Aorta (tissue), 5 donors: Measurements from ENCODE around the gene MGME1. TPM values are rescaled to one million over a fixed set of nuclear protein-coding genes. Genes with fewer than 3 reads are reported as not detected.

Source experiments
- ATAC-seq: fragments of 200-7000 bp; cut with Tn5 transposase; one replicate; pipeline ENCODE4 v1.9.1; 2022; ENCODE audit warnings: moderate library complexity; ENCODE audit not compliant: low FRiP score
- DNase-seq, 2 donors: peaks; one replicate each; pipeline ENCODE4 v3.0.0-alpha.2; 2020
- H3K27ac ChIP-seq, 2 donors: one replicate each; pipeline ENCODE4 v1.5.1; 2013; ENCODE audit warnings: low read length in 2 of 2, mild to moderate bottlenecking in 2 of 2, moderate library complexity in 2 of 2, control low read depth in 1 of 2, inconsistent platforms in 1 of 2, low read depth in 1 of 2
- H3K27me3 ChIP-seq, 2 donors: one replicate each; pipeline ENCODE4 v1.6.1; 2013; ENCODE audit warnings: control low read depth in 1 of 2, low read length in 1 of 2, mild to moderate bottlenecking in 1 of 2, moderate library complexity in 1 of 2; ENCODE audit not compliant: insufficient read depth in 2 of 2, control insufficient read depth in 1 of 2
- H3K36me3 ChIP-seq, 2 donors: one replicate each; pipeline ENCODE4 v1.6.1; 2013; ENCODE audit warnings: control low read depth in 1 of 2, low read length in 1 of 2, mild to moderate bottlenecking in 1 of 2; ENCODE audit not compliant: insufficient read depth in 2 of 2, control insufficient read depth in 1 of 2
- H3K4me1 ChIP-seq, 2 donors: one replicate each; pipeline ENCODE4 v1.6.1; 2013; ENCODE audit warnings: low read length in 2 of 2, control low read depth in 1 of 2, mild to moderate bottlenecking in 1 of 2, moderate library complexity in 1 of 2; ENCODE audit not compliant: insufficient read depth in 2 of 2, control insufficient read depth in 1 of 2
- H3K4me3 ChIP-seq, 2 donors: one replicate each; pipeline ENCODE4 v1.5.1; 2013; ENCODE audit warnings: low read length in 2 of 2, control low read depth in 1 of 2, mild to moderate bottlenecking in 1 of 2
- H3K9me3 ChIP-seq: one replicate; pipeline ENCODE4 v1.6.1; 2013; ENCODE audit warnings: mild to moderate bottlenecking, low read length; ENCODE audit not compliant: control insufficient read depth
- whole genome bisulfite sequencing, 2 donors: extraction: QIAGEN DNeasy Blood & Tissue Kit; methylation state at CpG; one replicate each; pipeline ENCODE4 v1.1.7; 2013; 5-methylcytosine and 5-hydroxymethylcytosine counted together
- intact Hi-C, 2 donors: fragments of 100-400 bp; cut with DNase I; formaldehyde crosslinking; loops; one replicate each; pipeline versions ENCODE4 v1.14.2 to v1.15.0; 2022
- long read RNA-seq, 2 donors: library from polyadenylated mRNA; unstranded; transcript quantifications; one replicate each; pipeline ENCODE4 v2.0.0, GENCODE V29; 2020 to 2021
- polyA plus RNA-seq, 2 donors: library from polyadenylated mRNA; stranded (reverse); fragments of 200-250 nt; gene quantifications; one replicate each; pipeline ENCODE4 v1.2.3, GENCODE V29; 2013
- total RNA-seq, 2 donors: library from RNA; stranded (reverse); fragmentation: NEBNext Ultra II Directional; extraction: Animal tissue kit (Norgen Biotek cat#: 25700); gene quantifications; one replicate each; pipeline ENCODE4 v1.2.1, GENCODE V29; 2021
- donor health status: healthy with polysubstance abuse.
- donor health status: Bipolar disorder and iron deficiency.
- donor health status: DM: no; HTN: no; CAD: no.
- donor health status: DM: no; HTN: no; CAD: no.
- donor health status: DM: yes; HTN: yes; CAD: no.

The MGME1 gene, protein sequence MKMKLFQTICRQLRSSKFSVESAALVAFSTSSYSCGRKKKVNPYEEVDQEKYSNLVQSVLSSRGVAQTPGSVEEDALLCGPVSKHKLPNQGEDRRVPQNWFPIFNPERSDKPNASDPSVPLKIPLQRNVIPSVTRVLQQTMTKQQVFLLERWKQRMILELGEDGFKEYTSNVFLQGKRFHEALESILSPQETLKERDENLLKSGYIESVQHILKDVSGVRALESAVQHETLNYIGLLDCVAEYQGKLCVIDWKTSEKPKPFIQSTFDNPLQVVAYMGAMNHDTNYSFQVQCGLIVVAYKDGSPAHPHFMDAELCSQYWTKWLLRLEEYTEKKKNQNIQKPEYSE
- total RNA-seq (10 to 100 TPM; 10.8 to 14.7 TPM), polyA plus RNA-seq (10 to 100 TPM in 1 of 2 donors, 1 to 10 TPM in 1; 8.8 to 13.4 TPM)
- long read RNA-seq, donor 1, transcript MGME1-203 (5 exons, 2,336 nt), result major isoform, 11 of 23 reads
- long read RNA-seq, donor 1, partial matches to known transcripts, result 5 of 23 reads
- long read RNA-seq, donor 1, other reads (novel, unspliced or antisense), result 6 of 23 reads
- long read RNA-seq, donor 2, partial matches to known transcripts, result 1 of 7 reads
- long read RNA-seq, donor 2, other reads (novel, unspliced or antisense), result 6 of 7 reads

DNA sequence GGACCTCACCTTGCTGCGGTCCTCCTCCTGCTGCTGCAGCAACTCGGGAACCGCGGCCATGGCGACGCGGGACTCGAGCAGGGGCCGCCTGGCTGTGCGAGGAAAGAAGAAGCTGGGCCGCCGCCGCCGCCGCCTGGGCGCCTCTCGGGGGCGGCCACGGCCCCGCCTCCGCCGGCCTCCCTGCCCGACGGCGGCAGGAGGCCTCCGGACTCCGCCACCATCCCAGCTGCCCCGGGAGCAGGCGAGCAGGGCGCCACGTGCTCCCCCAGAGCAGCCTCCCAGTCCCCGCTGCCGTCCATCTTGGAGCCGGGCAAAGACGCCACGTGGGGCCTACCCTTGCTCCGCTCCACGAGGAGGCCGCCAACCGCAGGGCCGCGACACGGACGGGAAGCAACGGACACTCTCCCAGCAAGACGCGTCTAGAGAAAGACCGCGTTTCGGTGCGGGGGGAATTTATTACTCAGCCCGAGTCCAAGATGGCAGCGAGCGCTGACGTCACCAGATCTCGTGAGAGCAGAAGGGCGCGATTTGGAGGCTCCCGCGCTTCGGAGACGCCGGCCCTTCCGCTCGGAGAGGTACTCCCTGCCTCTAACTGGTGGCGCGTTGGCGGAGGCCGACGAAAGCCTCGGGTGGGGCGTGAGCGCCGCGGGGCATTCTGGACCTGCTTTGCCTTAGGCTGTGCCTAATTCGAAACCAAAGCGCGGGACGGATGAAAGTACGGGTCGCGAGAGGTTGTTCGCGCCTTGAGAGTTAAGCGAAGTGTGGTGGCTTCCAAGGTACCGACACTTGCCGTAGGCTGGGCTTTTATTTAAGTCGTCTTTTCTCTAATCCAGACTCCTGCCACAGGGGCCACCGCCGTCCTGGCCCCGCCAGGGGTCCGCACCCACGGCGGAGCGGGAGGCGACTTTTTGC is at the start of gene MGME1, which contains the start of gene SNX5:
Gene MGME1 (plus strand): TSS at position 653 of the 912 bp plus-strand sequence. CDS start 842 bp downstream, outside the sequence.
Gene SNX5 (minus strand): TSS at position 429 of the 912 bp plus-strand sequence. CDS start 369 bp downstream, at position 60.
- peak; percentile 99 for ATAC-seq
- intact Hi-C loops, result loop anchor here in 1 of 2 donors (5.0 kb wide), 1 partner anchor 286 kb away; the partner anchor contains the start of gene RRBP1
- H3K9me3 ChIP-seq, result no peaks in the 10 kb centered on the region
- peak within 1 kb of the TSS; percentile 12 to 87 for H3K27ac ChIP-seq
- peak; percentile 100 for DNase-seq
- WGBS, 2 donors, result 0% methylated on average over 80 to 96 of the region's 96 CpGs
- H3K27me3 ChIP-seq, result no peaks in the 10 kb centered on the region
- H3K36me3 ChIP-seq, result no peaks in the 10 kb centered on the region
- H3K4me1 ChIP-seq, result no peaks in the 10 kb centered on the region
- H3K4me3 ChIP-seq, result peak within 1 kb of the TSS; percentile 64 to 93

DNA sequence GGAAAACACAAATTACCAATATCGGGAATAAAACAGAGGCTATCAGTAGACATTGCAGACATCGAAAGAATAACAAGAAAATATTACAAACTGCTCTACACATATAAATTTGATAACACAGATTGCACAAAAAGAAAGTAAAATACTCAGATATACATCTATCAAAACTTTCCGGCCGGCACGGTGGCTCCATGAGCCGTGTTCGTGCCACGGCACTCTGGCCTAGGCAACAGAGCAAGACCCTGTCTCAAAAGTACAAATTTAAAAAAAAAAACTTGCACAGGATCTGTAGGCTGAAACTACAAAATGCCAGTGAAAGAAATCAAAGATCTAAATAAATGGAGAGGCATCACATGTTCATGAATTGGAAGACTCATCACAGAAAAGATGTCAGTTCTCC is 49.7 kb upstream of the MGME1 start:
- Histone ChIP-seq H3K4me3 (no peak overlapping the region), H3K36me3 (no peaks in the 10 kb centered on the region), H3K4me1 (no peaks in the 10 kb centered on the region), H3K9me3 (no peaks in the 10 kb centered on the region), H3K27me3 (no peaks in the 10 kb centered on the region), H3K27ac (no peak overlapping the region)
- ATAC-seq (no peak), DNase-seq (no peak)
- 94 to 95% methylated on average over 8 of the region's 8 CpGs for WGBS, 2 donors
- intact Hi-C loops, result no loop called here

DNA sequence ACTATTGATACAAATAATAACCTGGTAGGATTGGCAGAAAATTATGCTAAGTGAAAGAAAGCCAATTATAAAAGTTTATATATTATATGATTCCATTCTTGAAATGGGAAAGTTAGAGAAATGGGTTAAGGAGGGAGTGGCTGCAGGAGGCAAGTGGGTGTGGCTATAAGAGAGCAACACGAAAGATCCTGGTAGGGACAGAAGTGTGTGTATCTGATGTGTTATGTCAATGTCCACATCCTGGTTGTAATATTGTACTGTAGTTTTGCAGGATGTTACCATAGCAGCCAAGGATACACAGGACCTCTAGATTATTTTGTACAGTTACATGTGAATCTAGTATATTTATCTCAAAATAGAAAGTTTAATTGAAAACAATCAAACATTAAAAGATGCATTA is 47.0 kb upstream of the MGME1 start:
- no peaks in the 10 kb centered on the region for H3K27me3 ChIP-seq

DNA sequence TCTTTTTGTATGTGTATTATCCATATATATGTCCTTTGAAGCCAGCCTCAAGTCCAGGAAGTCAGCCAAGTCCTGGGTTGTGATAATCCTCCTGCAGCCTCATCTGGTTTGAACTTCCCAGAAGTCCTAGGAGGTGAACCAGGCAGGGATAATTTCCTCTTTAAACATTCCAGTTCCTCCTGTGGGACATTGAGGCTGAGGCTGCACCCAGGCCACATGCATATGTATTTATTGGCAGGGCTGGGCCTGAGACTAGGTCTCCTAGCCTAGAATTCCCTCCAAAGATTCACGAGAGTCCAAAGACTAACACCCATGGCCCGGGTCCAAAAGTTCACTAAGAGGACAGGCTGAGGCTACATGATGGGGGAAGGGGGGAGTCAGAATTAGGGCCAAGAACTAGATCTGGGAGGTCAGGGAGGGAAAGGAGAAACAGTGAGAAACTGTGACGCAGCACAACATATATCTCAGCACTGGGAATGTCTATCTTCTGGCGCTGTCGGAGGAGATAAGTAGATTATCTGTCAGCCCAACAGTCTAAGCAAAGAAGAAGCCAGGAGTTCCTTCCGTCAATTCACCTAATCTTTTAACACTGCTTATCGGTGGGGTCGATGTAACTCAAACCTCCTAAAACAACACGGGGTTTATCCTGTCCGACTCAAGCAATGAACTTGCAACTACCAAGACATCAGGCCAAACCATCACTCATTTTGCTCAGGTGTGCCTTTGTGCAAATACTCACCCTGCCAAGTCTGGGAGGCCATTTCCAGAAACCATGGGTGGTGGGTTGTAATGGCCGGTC is 43.5 kb upstream of the MGME1 start:
- Histone ChIP-seq H3K4me3 (no peak overlapping the region), H3K9me3 (no peaks in the 10 kb centered on the region), H3K4me1 (peaks cover 0 to 3% of the 10 kb centered on the region in 2 donors), H3K27me3 (no peaks in the 10 kb centered on the region), H3K27ac (no peak overlapping the region), H3K36me3 (no peaks in the 10 kb centered on the region)
- 49 to 62% methylated on average over 11 of the region's 11 CpGs for WGBS, 2 donors
- no peak for DNase-seq
- intact Hi-C loops, result no loop called here
- no peak for ATAC-seq

More for the DNA sequence above, 47.0 kb upstream of the MGME1 start:
- H3K36me3 ChIP-seq, result no peaks in the 10 kb centered on the region
- peaks cover 0 to 3% of the 10 kb centered on the region in 2 donors for H3K4me1 ChIP-seq
- ATAC-seq, result no peak
- intact Hi-C loops, result no loop called here
- no peaks in the 10 kb centered on the region for H3K9me3 ChIP-seq
- no peak overlapping the region for H3K27ac ChIP-seq
- 29% methylated on average over 1 of the region's 1 CpG for WGBS, 2 donors
- DNase-seq, result no peak
- H3K4me3 ChIP-seq, result no peak overlapping the region

DNA sequence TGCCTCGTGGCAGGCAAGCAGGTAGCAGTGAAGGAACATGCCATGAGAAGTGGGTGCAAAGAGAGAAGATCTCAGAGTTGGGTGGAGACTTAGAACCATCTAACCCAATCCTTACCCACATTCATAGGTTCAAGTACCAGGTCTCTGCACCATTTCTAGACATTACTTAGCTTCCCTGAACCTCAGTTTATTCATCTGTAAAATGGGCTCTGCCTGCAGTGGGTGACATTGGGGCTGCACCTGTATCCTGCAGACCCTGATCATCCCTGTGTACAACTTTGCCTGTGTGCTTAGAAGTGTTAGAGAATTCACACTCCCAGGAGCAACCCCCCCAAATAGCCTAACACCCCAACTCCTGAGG is 42.9 kb upstream of the MGME1 start:
- 71 to 93% methylated on average over 1 of the region's 1 CpG for WGBS, 2 donors

DNA sequence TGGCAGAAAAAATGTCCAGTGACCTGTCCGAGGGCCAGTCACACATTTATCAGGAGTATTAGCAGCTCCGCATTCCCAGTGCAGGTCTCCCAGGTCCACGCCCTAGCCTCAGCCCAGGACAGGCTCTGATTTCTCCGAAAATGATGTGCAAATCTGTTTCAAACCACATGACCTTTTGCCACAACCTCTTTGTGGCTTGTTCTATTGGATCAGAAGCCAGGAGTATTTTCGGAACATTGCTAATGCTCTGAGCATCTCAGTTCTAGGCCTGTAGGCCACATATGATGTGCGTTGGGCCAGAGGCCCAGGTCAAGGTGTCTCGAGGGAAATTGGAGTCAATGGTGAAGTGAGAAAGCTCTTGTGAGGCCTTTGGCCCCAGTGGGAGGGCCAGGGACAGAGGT is 40.6 kb upstream of the MGME1 start:
- Histone ChIP-seq H3K27me3 (no peaks in the 10 kb centered on the region), H3K9me3 (no peaks in the 10 kb centered on the region), H3K27ac (no peak overlapping the region), H3K4me1 (peaks cover 0 to 3% of the 10 kb centered on the region in 2 donors), H3K4me3 (no peak overlapping the region), H3K36me3 (no peaks in the 10 kb centered on the region)
- WGBS, 2 donors, result 48 to 55% methylated on average over 7 of the region's 7 CpGs
- intact Hi-C loops, result no loop called here
- ATAC-seq, result peak; percentile 27
- DNase-seq, result peak in 1 of 2 donors; percentile 81

More for the DNA sequence above, 42.9 kb upstream of the MGME1 start:
- no peak for ATAC-seq
- DNase-seq, result no peak
- H3K27me3 ChIP-seq, result no peaks in the 10 kb centered on the region
- H3K9me3 ChIP-seq, result no peaks in the 10 kb centered on the region
- H3K4me3 ChIP-seq, result no peak overlapping the region
- peaks cover 0 to 3% of the 10 kb centered on the region in 2 donors for H3K4me1 ChIP-seq
- no peak overlapping the region for H3K27ac ChIP-seq
- intact Hi-C loops, result no loop called here
- no peaks in the 10 kb centered on the region for H3K36me3 ChIP-seq

DNA sequence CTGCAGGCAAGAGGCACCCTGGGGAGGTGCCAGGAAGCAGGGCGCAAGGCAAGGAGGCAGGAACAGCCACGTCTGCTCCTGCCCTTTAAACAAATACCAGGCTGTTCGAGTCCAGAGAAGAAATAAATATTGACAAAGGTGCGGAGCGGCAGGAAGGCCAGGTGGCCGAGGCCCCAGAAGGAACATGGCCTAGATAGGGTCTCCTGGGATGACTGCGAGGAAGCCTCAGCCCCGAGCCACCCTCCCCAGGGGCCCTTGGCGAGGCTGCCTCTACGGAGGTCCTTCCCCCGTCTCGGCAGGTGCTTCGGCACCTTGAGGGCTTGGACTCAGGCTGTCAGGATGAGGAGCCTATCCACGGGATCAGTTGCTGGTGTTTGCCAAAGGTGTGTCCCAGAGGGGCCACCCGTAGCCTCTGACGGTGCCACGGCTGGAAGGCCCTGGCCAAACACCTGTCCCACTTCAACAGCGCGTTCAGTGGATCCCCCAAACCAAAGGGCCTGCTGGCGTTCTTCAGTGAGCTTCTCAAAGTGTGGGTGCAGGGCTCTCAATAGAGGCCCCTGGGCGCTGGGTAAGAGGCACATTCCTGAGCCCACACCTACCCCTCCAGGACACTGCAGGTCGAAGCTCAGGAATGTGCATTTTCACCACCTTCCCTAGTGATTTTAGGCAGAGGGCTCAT is 40.0 kb upstream of the MGME1 start:
- 86% methylated on average over 22 of the region's 22 CpGs for WGBS, 2 donors
- Histone ChIP-seq H3K27me3 (no peaks in the 10 kb centered on the region), H3K4me1 (peaks cover 0 to 3% of the 10 kb centered on the region in 2 donors), H3K27ac (no peak overlapping the region), H3K9me3 (no peaks in the 10 kb centered on the region), H3K36me3 (no peaks in the 10 kb centered on the region), H3K4me3 (no peak overlapping the region)
- DNase-seq (no peak), ATAC-seq (no peak)
- intact Hi-C loops, result no loop called here
